ENCODE measurements around the gene ANP32E. TPM values are rescaled to one million over a fixed set of nuclear protein-coding genes. Genes with fewer than 3 reads are reported as not detected.
"Not testable (repeated sequence)": the region's sequence is repeated elsewhere in the genome, so short reads cannot be mapped to it uniquely, and the experiment has no call there.

Gene ANP32E
- total RNA-seq, 4 donors from 2014 or later = 19.3 to 25.8 (median 24.5) TPM

DNA sequence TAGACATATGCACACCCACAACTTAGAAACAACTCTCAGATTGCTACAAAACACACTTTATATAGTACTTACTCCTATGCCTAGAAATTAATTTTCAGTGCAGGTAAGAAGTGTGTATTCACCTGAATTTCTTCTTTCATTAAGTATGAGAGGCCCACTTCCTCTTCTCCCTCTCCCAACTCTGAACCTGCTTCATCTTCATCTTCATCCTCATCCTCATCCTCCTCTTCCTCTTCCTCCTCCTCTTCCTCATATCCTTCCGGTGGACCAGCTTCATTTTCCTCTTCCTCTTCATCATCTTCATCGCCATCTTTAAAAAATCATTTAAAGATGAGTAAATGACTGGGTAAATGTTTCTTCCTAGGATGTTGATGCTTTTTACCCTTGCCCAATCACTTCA, 9.4 kb downstream of the ANP32E start:
- TF ChIP-seq POLR2A (IDR thresholded peaks at IDR 0.05) (no peak), CTCF (IDR thresholded peaks at IDR 0.05) (no peak)
- Histone ChIP-seq H3K9me3 (no peaks in the 10 kb centered on the region), H3K36me3 (peaks cover 20 to 26% of the 10 kb centered on the region in 2 donors), H3K4me1 (no peaks in the 10 kb centered on the region), H3K4me3 (replicated peaks in 1 of 3) (no peak overlapping the region), H3K27me3 (no peaks in the 10 kb centered on the region), H3K27ac (no peak overlapping the region)
- DNase-seq = no peak
- WGBS, 2 donors = 95% methylated on average over 2 of the region's 2 CpGs
- intact Hi-C loops (cut with DNase I) = no loop called here

DNA sequence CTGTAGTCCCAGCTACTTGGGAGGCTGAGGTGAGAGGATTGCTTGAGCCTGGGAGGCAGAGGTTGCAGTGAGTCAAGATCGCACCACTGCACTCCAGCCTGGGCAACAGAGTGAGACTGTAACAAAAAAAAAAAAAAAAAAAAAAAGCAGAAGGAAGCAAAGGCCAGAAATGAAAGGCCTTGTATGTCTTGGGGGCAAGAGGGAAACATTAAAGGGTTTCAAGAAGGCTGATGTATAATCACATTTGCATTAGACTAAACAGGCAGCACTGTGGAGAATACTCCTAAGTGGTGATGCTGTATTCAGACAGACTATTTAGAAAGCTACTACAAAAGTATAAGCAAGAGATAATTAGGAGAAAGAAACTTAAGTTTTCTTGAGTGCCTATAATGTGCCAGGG, 10.4 kb downstream of the ANP32E start:
- H3K4me1 ChIP-seq = no peaks in the 10 kb centered on the region
- intact Hi-C loops (cut with DNase I) = no loop called here
- no peak overlapping the region for H3K4me3 ChIP-seq (replicated peaks in 1 of 3)
- DNase-seq = no peak
- 97 to 100% methylated on average over 1 of the region's 1 CpG for WGBS, 2 donors
- H3K9me3 ChIP-seq = no peaks in the 10 kb centered on the region
- peaks cover 20 to 26% of the 10 kb centered on the region in 2 donors for H3K36me3 ChIP-seq
- TF ChIP-seq CTCF (IDR thresholded peaks at IDR 0.05) = no peak
- no peak for TF ChIP-seq POLR2A (IDR thresholded peaks at IDR 0.05)
- H3K27me3 ChIP-seq = no peaks in the 10 kb centered on the region
- H3K27ac ChIP-seq = no peak overlapping the region

DNA sequence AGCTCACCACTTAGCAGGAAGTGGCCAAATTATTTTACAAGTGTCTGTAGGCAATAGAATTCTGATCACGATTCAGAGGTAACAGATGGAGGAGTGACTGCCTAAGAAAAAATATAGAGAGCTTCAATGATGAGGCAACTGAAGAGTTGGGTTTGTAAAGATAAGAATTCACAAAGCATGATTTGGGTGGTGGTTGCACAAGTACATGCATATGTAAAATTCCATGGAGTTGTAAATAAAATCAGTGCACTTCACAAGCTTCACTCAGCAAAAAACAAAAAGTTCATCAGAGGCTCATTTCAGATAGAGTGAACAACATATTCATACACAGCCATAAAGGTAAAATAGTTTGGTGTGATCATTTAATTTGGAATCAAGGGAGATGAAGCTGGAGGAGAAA, 10.9 kb downstream of the ANP32E start:
- intact Hi-C loops (cut with DNase I) = no loop called here
- Histone ChIP-seq H3K27ac (no peak overlapping the region), H3K4me3 (replicated peaks in 1 of 3) (no peak overlapping the region), H3K36me3 (peaks cover 20 to 26% of the 10 kb centered on the region in 2 donors), H3K27me3 (no peaks in the 10 kb centered on the region), H3K9me3 (no peaks in the 10 kb centered on the region), H3K4me1 (no peaks in the 10 kb centered on the region)
- 90 to 94% methylated on average over 1 of the region's 1 CpG for WGBS, 2 donors
- no peak for TF ChIP-seq POLR2A (IDR thresholded peaks at IDR 0.05)
- TF ChIP-seq CTCF (IDR thresholded peaks at IDR 0.05) = no peak
- DNase-seq = no peak

- peak in 4 of 6 experiments; percentile 14 to 50 (median 17) for TF ChIP-seq CTCF (IDR thresholded peaks at IDR 0.05)
- TF ChIP-seq POLR2A (IDR thresholded peaks at IDR 0.05) = no peak
- Histone ChIP-seq H3K4me3 (replicated peaks in 1 of 3) (no peak overlapping the region), H3K4me1 (no peaks in the 10 kb centered on the region), H3K27ac (no peak overlapping the region), H3K27me3 (no peaks in the 10 kb centered on the region), H3K36me3 (peaks cover 15 to 26% of the 10 kb centered on the region in 2 donors), H3K9me3 (no peaks in the 10 kb centered on the region)
- intact Hi-C loops (cut with DNase I) = no loop called here
- WGBS, 2 donors = 94 to 95% methylated on average over 2 of the region's 2 CpGs
- no peak for DNase-seq
Observed at GRCh38 chr1:150221552-150221951, 14.4 kb downstream of the ANP32E start.

GRCh38 chr1:150215855-150216254, 20.1 kb downstream of the ANP32E start:
- H3K36me3 ChIP-seq; H3K9me3 ChIP-seq; H3K27ac ChIP-seq; H3K4me1 ChIP-seq; H3K4me3 ChIP-seq (replicated peaks in 1 of 3); DNase-seq; intact Hi-C loops (cut with DNase I); H3K27me3 ChIP-seq: not testable (repeated sequence)
- WGBS, 2 donors = 95% methylated on average over 6 of the region's 6 CpGs

GRCh38 chr1:150214099-150214756, 21.7 kb downstream of the ANP32E start:
- intact Hi-C loops (cut with DNase I); H3K36me3 ChIP-seq; H3K4me1 ChIP-seq; H3K9me3 ChIP-seq; H3K27me3 ChIP-seq: not testable (repeated sequence)
- H3K27ac ChIP-seq = peak overlapping the region; percentile 44 to 69 (median 67)
- peak in 1 of 2 donors; percentile 17 for DNase-seq
- peak overlapping the region in 1 of 3 donors; percentile 13 for H3K4me3 ChIP-seq (replicated peaks in 1 of 3)
- WGBS, 2 donors = 69 to 70% methylated on average over 18 of the region's 18 CpGs
